ENCODE measurements around the gene DPH2.

Gene DPH2

GRCh38 chr1:44012941-44013609 lies 43.3 kb downstream of the DPH2 start:
- Histone ChIP-seq H4K20me1 (ENCODE audit: control insufficient read depth, insufficient read depth, low read depth, low read length) (no peaks in the 10 kb centered on the region), H3K27me3 (ENCODE audit: control insufficient read depth, low read length) (peaks cover 3% of the 10 kb centered on the region; the same call in 1 of the 2 replicates), H3F3A (ENCODE audit: control insufficient read depth, insufficient read depth) (no peaks in the 10 kb centered on the region), H3K4me2 (ENCODE audit: low read length) (no peak overlapping the region), H3K27ac (ENCODE audit: low read depth, low read length) (no peak overlapping the region), H3K9me2 (replicated peaks; ENCODE audit: control insufficient read depth, low read length) (no peaks in the 10 kb centered on the region), H3K9me3 (ENCODE audit: control insufficient read depth, insufficient read depth, low read length) (no peaks in the 10 kb centered on the region), H3K79me2 (ENCODE audit: control insufficient read depth, low read length) (no peaks in the 10 kb centered on the region), H3K4me3 (ENCODE audit: low read length) (no peak overlapping the region), H3K4me1 (ENCODE audit: control insufficient read depth, low read length) (no peaks in the 10 kb centered on the region), H3K36me3 (ENCODE audit: control insufficient read depth, low read length) (no peaks in the 10 kb centered on the region)
- TF ChIP-seq EZH2phosphoT487 (IDR thresholded peaks at IDR 0.05; ENCODE audit: borderline replicate concordance, low read length) (no peak), CTCF (IDR thresholded peaks at IDR 0.05; ENCODE audit: low read depth, low read length, poor library complexity, severe bottlenecking) (no peak)

GRCh38 chr1:44013949-44014348 lies 44.1 kb downstream of the DPH2 start:
- TF ChIP-seq CTCF (IDR thresholded peaks at IDR 0.05; ENCODE audit: low read depth, low read length, poor library complexity, severe bottlenecking) (no peak), EZH2phosphoT487 (IDR thresholded peaks at IDR 0.05; ENCODE audit: borderline replicate concordance, low read length) (no peak)
- Histone ChIP-seq H3K36me3 (ENCODE audit: control insufficient read depth, low read length) (no peaks in the 10 kb centered on the region), H3K9me2 (replicated peaks; ENCODE audit: control insufficient read depth, low read length) (no peaks in the 10 kb centered on the region), H3K4me1 (ENCODE audit: control insufficient read depth, low read length) (no peaks in the 10 kb centered on the region), H3K27ac (ENCODE audit: low read depth, low read length) (no peak overlapping the region), H3K27me3 (ENCODE audit: control insufficient read depth, low read length) (peaks cover 3% of the 10 kb centered on the region; the same call in 1 of the 2 replicates), H4K20me1 (ENCODE audit: control insufficient read depth, insufficient read depth, low read depth, low read length) (no peaks in the 10 kb centered on the region), H3K9me3 (ENCODE audit: control insufficient read depth, insufficient read depth, low read length) (no peaks in the 10 kb centered on the region), H3K4me3 (ENCODE audit: low read length) (no peak overlapping the region), H3K4me2 (ENCODE audit: low read length) (no peak overlapping the region), H3K79me2 (ENCODE audit: control insufficient read depth, low read length) (no peaks in the 10 kb centered on the region), H3F3A (ENCODE audit: control insufficient read depth, insufficient read depth) (no peaks in the 10 kb centered on the region)

- no peak overlapping the region for H3K27ac ChIP-seq (ENCODE audit: low read depth, low read length)
- no peaks in the 10 kb centered on the region for H3K36me3 ChIP-seq (ENCODE audit: control insufficient read depth, low read length)
- no peaks in the 10 kb centered on the region for H3F3A ChIP-seq (ENCODE audit: control insufficient read depth, insufficient read depth)
- TF ChIP-seq CTCF (IDR thresholded peaks at IDR 0.05; ENCODE audit: low read depth, low read length, poor library complexity, severe bottlenecking) (no peak), EZH2phosphoT487 (IDR thresholded peaks at IDR 0.05; ENCODE audit: borderline replicate concordance, low read length) (no peak)
- no peaks in the 10 kb centered on the region for H3K79me2 ChIP-seq (ENCODE audit: control insufficient read depth, low read length)
- H3K27me3 ChIP-seq (ENCODE audit: control insufficient read depth, low read length): peaks cover 3% of the 10 kb centered on the region; the same call in 1 of the 2 replicates
- H3K9me3 ChIP-seq (ENCODE audit: control insufficient read depth, insufficient read depth, low read length): no peaks in the 10 kb centered on the region
- H3K4me3 ChIP-seq (ENCODE audit: low read length): no peak overlapping the region
- H3K4me1 ChIP-seq (ENCODE audit: control insufficient read depth, low read length): no peaks in the 10 kb centered on the region
- no peaks in the 10 kb centered on the region for H3K9me2 ChIP-seq (replicated peaks; ENCODE audit: control insufficient read depth, low read length)
- H4K20me1 ChIP-seq (ENCODE audit: control insufficient read depth, insufficient read depth, low read depth, low read length): no peaks in the 10 kb centered on the region
- H3K4me2 ChIP-seq (ENCODE audit: low read length): no peak overlapping the region
Observed at GRCh38 chr1:44014365-44015104, 44.7 kb downstream of the DPH2 start.
